HepG2 (cell line): ENCODE data around the gene SLC48A1. TPM values are rescaled to one million over a fixed set of nuclear protein-coding genes. Genes with fewer than 3 reads are reported as not detected.

ENCODE experiments used
- ATAC-seq: fragments of 200-7000 bp; cut with Tn5 transposase; 3 replicates; pipeline ENCODE4 v1.9.1; 2020; ENCODE audit warnings: mild to moderate bottlenecking, moderate library complexity
- BruUV-seq: library from RNA; stranded (reverse); fragments of 400-500 nt; replicated peaks from 2 replicates; lab custom pipeline; 2021; lab: Mats Ljungman, UMichigan
- CTCF ChIA-PET: fragments of 300-600 bp; formaldehyde crosslinking; extraction: SDS; loops from one replicate; lab custom pipeline; 2021; ENCODE audit warnings: low total read pairs, inconsistent platforms, low intra/inter-chr PET ratio; lab: Yijun Ruan, JAX
- POLR2A ChIA-PET: fragments of 350-600 bp; sonication (Branson Sonifier 250); formaldehyde crosslinking; loops from one replicate; lab custom pipeline; 2020; ENCODE audit warnings: antibody characterized with exemption, inconsistent platforms; lab: Yijun Ruan, JAX
- DNase-seq: peaks from one replicate; pipeline ENCODE4 v3.0.0-alpha.2; 2015; ENCODE audit warnings: low spot score
- FAIRE-seq: peaks from 3 replicates; lab custom pipeline; 2011; peaks lifted over from hg19 to GRCh38; lab: Jason Lieb, UNC
- H2AFZ ChIP-seq: one replicate; pipeline ENCODE4 v1.6.1; 2011; ENCODE audit warnings: low read length, inconsistent platforms
- H3K27ac ChIP-seq: fragments of 300-600 bp; 3 replicates; pipeline ENCODE4 v1.8.0; 2011; ENCODE audit warnings: mixed run types, mild to moderate bottlenecking, mixed read lengths, low read length, inconsistent platforms; ENCODE audit not compliant: insufficient read depth; ENCODE audit errors: extremely low read length
- H3K27me3 ChIP-seq, 2 experiments: fragments of 200-600 bp in 1 of 2; 2 replicates in 1 of 2; 3 replicates in 1 of 2; pipeline versions ENCODE4 v1.6.0 to v1.8.0; 2011; ENCODE audit warnings: low read length in 2 of 2, mild to moderate bottlenecking in 2 of 2, moderate library complexity in 2 of 2, inconsistent platforms in 1 of 2; ENCODE audit not compliant: insufficient read depth in 2 of 2, control insufficient read depth in 1 of 2
- H3K36me3 ChIP-seq, 2 experiments: fragments of 200-600 bp in 1 of 2; replicated peaks in 1 of 2; 2 replicates in 1 of 2; 3 replicates in 1 of 2; pipeline versions ENCODE4 v1.5.1 to v1.8.0; 2011; ENCODE audit warnings: low read length in 2 of 2, inconsistent platforms in 1 of 2; ENCODE audit not compliant: insufficient read depth in 2 of 2, control insufficient read depth in 1 of 2
- H3K4me1 ChIP-seq: 2 replicates; pipeline ENCODE4 v1.5.1; 2012; ENCODE audit warnings: low read length, inconsistent platforms; ENCODE audit not compliant: insufficient read depth
- H3K4me2 ChIP-seq: 2 replicates; pipeline ENCODE4 v1.6.0; 2011; ENCODE audit warnings: low read depth, low read length, inconsistent platforms
- H3K4me3 ChIP-seq, 3 experiments: fragments of 200-600 bp in 1 of 3; sonication (generic), shearing (Covaris generic) in 1 of 3; replicated peaks in 1 of 3; 2 replicates each; pipeline ENCODE4 v1.5.1; 2011 to 2016; ENCODE audit warnings: low read length in 3 of 3, inconsistent platforms in 2 of 3, low read depth in 2 of 3, mild to moderate bottlenecking in 2 of 3, control low read depth in 1 of 3, mixed read lengths in 1 of 3; ENCODE audit not compliant: insufficient read depth in 1 of 3
- H3K79me2 ChIP-seq: one replicate; pipeline ENCODE4 v1.6.1; 2011; ENCODE audit warnings: low read length, inconsistent platforms; ENCODE audit not compliant: insufficient read depth
- H3K9ac ChIP-seq: 2 replicates; pipeline ENCODE4 v1.6.0; 2011; ENCODE audit warnings: mild to moderate bottlenecking, low read depth, low read length, inconsistent platforms; ENCODE audit not compliant: insufficient read depth
- H3K9me3 ChIP-seq: 2 replicates; pipeline ENCODE4 v1.5.1; 2012; ENCODE audit warnings: mild to moderate bottlenecking, low read length
- H4K20me1 ChIP-seq: 2 replicates; pipeline ENCODE4 v1.6.0; 2011; ENCODE audit warnings: inconsistent platforms, mild to moderate bottlenecking, low read length, moderate library complexity; ENCODE audit not compliant: insufficient read depth
- ASH2L ChIP-seq: fragments of 300-600, 200-600 bp; sonication (generic); IDR thresholded peaks from 2 replicates; pipeline ENCODE4 v1.7.0; 2017; ENCODE audit warnings: low read depth, mild to moderate bottlenecking, moderate library complexity, mixed read lengths, low read length; ENCODE audit not compliant: insufficient read length
- CTCF ChIP-seq: sonication (generic); formaldehyde crosslinking; IDR thresholded peaks from 2 replicates; pipeline ENCODE4 v1.5.0; 2020; ENCODE audit warnings: mild to moderate bottlenecking, missing genetic modification reagents, moderate library complexity
- GPN1 ChIP-seq: sonication (generic); formaldehyde crosslinking; IDR thresholded peaks from 2 replicates; pipeline ENCODE4 v1.5.1; 2020; ENCODE audit warnings: missing genetic modification reagents, borderline replicate concordance
- ISL2 ChIP-seq: sonication (generic); formaldehyde crosslinking; IDR thresholded peaks from 2 replicates; pipeline ENCODE4 v1.5.0; 2020; ENCODE audit warnings: missing genetic modification reagents
- KAT2B ChIP-seq: fragments of 150-350 bp; IDR thresholded peaks from 2 replicates; pipeline ENCODE4 v1.6.1; 2014; ENCODE audit warnings: low read depth, low read length, borderline replicate concordance
- ZNF724P ChIP-seq: sonication (generic); formaldehyde crosslinking; IDR thresholded peaks from 2 replicates; pipeline ENCODE4 v1.8.0; 2022; ENCODE audit warnings: missing genetic modification reagents, borderline replicate concordance
- WGBS: methylation state at CpG from one replicate; pipeline ENCODE4 v1.1.6; 2017; ENCODE audit warnings: low lambda C conversion rate; 5-methylcytosine and 5-hydroxymethylcytosine counted together
- in situ Hi-C: cut with HindIII; loops from 2 replicates; pipeline ENCODE4 v1.10.0; 2017; ENCODE audit warnings: low pct_unique_long_range_greater_than_20kb; ENCODE audit not compliant: extremely low pct_ligation_motif_present
- intact Hi-C: fragments of 100-400 bp; cut with micrococcal nuclease; formaldehyde crosslinking; loops from one replicate; pipeline ENCODE4 v1.10.0; 2022; ENCODE audit not compliant: unreplicated experiment
- polyA plus RNA-seq, 8 experiments: library from polyadenylated mRNA; depleted of rRNA in 3 of 8; stranded (reverse) in 7 of 8; unstranded in 1 of 8; fragments of >200 nt; fragmentation: Illumina TruSeq in 4 of 8; extraction: Trizol in 4 of 8; gene quantifications; 2 replicates each; pipeline versions ENCODE4 v1.2.1 to v1.2.3, GENCODE V29; 2011 to 2016; ENCODE audit warnings: low read depth in 4 of 8, missing spikeins in 1 of 8, mixed read lengths in 1 of 8; ENCODE audit not compliant: insufficient read depth in 1 of 8
- total RNA-seq, 5 experiments: library from RNA; depleted of rRNA; stranded (reverse); fragments of >200 nt; fragmentation: Illumina TruSeq; extraction: Trizol; gene quantifications; 2 replicates each; pipeline ENCODE4 v1.2.3, GENCODE V29; 2016; ENCODE audit warnings: low read depth in 1 of 5
- TF ChIP-seq, protein P1 (sequence below): sonication (generic); formaldehyde crosslinking; conservative IDR thresholded peaks from 2 replicates; pipeline ENCODE4 v1.4.0; 2020; ENCODE audit warnings: missing genetic modification reagents

Gene SLC48A1
- total and polyA plus RNA-seq, 2 of the 13 experiments (the other 11 are each of a cell fraction or from before 2014, with no cell fraction given) = 2.2 to 3.7 TPM

GRCh38 chr12:47732504-47732903 is 40.5 kb upstream of the SLC48A1 start:
- no peak overlapping the region for H3K4me2 ChIP-seq
- H3K4me1 ChIP-seq = peaks cover 9% of the 10 kb centered on the region
- peaks cover 10 to 13% of the 10 kb centered on the region in 2 experiments; a peak in 4 of 5 replicates for H3K27me3 ChIP-seq
- intact Hi-C loops = no loop called here
- H3K4me3 ChIP-seq = no peak overlapping the region
- no peak overlapping the region for H3K27ac ChIP-seq
- no peak for DNase-seq
- ATAC-seq = no peak
- TF ChIP-seq KAT2B (no peak), ZNF724P (CRISPR knock-in tag) (no peak), ASH2L (no peak), GPN1 (no peak), ISL2 (CRISPR knock-in tag) (no peak), CTCF (CRISPR knock-in tag) (no peak)
- TF ChIP-seq, protein P1, sequence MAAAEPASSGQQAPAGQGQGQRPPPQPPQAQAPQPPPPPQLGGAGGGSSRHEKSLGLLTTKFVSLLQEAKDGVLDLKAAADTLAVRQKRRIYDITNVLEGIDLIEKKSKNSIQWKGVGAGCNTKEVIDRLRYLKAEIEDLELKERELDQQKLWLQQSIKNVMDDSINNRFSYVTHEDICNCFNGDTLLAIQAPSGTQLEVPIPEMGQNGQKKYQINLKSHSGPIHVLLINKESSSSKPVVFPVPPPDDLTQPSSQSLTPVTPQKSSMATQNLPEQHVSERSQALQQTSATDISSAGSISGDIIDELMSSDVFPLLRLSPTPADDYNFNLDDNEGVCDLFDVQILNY (CRISPR knock-in tag) = no peak
- TF ChIP-seq, all 625 proteins: peak for 0
- Histone ChIP-seq H3K79me2 (no peaks in the 10 kb centered on the region), H2AFZ (no peak overlapping the region), H3K9me3 (no peaks in the 10 kb centered on the region), H4K20me1 (no peaks in the 10 kb centered on the region), H3K9ac (no peak overlapping the region), H3K36me3 (no peaks in the 10 kb centered on the region)
- in situ Hi-C loops = no loop called here
- 0% methylated on average over 2 of the region's 2 CpGs for WGBS
- CTCF ChIA-PET = no interaction called here
- no TSS peak for BruUV-seq
- POLR2A ChIA-PET = interaction anchor here (1.0 kb wide), 1 partner anchor 26 kb away, joined by 3 read pairs; no protein-coding TSS in a partner anchor
- no peak for FAIRE-seq
